Fibroblast of the aortic adventitia (primary cell): ENCODE measurements around the gene ATF5. TPM values are rescaled to one million over a fixed set of nuclear protein-coding genes. Genes with fewer than 3 reads are reported as not detected.

Experiments
- DNase-seq: peaks from one replicate; pipeline ENCODE4 v3.0.0-alpha.2; 2010; ENCODE audit warnings: low read depth
- H3K4me3 ChIP-seq: 2 replicates; pipeline ENCODE4 v1.5.1; 2011; ENCODE audit warnings: low read depth, mild to moderate bottlenecking, control low read depth, low read length, moderate library complexity
- total RNA-seq: library from RNA; depleted of rRNA; stranded (reverse); fragments of >200 nt; gene quantifications from 2 replicates; pipeline ENCODE4 v1.2.3, GENCODE V29; 2012; ENCODE audit warnings: low replicate concordance
- TF ChIP-seq, protein P1 (sequence below): IDR thresholded peaks from 2 replicates; pipeline ENCODE4 v1.5.1; 2011; ENCODE audit warnings: mild to moderate bottlenecking, low read length, control low read depth, inconsistent platforms; ENCODE audit not compliant: insufficient read depth

ATF5 gene
- total RNA-seq, 1 donor = 81.5 TPM

- no peak overlapping the region for H3K4me3 ChIP-seq
- TF ChIP-seq, protein P1, sequence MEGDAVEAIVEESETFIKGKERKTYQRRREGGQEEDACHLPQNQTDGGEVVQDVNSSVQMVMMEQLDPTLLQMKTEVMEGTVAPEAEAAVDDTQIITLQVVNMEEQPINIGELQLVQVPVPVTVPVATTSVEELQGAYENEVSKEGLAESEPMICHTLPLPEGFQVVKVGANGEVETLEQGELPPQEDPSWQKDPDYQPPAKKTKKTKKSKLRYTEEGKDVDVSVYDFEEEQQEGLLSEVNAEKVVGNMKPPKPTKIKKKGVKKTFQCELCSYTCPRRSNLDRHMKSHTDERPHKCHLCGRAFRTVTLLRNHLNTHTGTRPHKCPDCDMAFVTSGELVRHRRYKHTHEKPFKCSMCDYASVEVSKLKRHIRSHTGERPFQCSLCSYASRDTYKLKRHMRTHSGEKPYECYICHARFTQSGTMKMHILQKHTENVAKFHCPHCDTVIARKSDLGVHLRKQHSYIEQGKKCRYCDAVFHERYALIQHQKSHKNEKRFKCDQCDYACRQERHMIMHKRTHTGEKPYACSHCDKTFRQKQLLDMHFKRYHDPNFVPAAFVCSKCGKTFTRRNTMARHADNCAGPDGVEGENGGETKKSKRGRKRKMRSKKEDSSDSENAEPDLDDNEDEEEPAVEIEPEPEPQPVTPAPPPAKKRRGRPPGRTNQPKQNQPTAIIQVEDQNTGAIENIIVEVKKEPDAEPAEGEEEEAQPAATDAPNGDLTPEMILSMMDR = no peak
- DNase-seq = no peak
Observed at GRCh38 chr19:49978324-49978723, 49.3 kb downstream of the ATF5 start.

GRCh38 chr19:49981603-49982593 lies 52.9 kb downstream of the ATF5 start:
- H3K4me3 ChIP-seq = no peak overlapping the region
- TF ChIP-seq, protein P1 = no peak
- DNase-seq = no peak

Other genes starting within 250 kb of the ATF5 start
- 0.33 and 0.63 TPM in 2 replicates for gene ADM5, start 239.6 kb upstream of the ATF5 start, total RNA-seq
- gene CPT1C, start 238.1 kb upstream of the ATF5 start, total RNA-seq = 23.4 and 39.4 TPM in 2 replicates
- gene TSKS, start 165.9 kb upstream of the ATF5 start, total RNA-seq = 0.57 and 1.4 TPM in 2 replicates
- 85.6 and 115 TPM in 2 replicates for gene AP2A1, start 162.2 kb upstream of the ATF5 start, total RNA-seq
- 23.5 and 27.5 TPM in 2 replicates for gene FUZ, start 115.9 kb upstream of the ATF5 start, total RNA-seq
- 19.4 and 21.7 TPM in 2 replicates for gene MED25, start 110.9 kb upstream of the ATF5 start, total RNA-seq
- gene PTOV1, start 78.0 kb upstream of the ATF5 start, total RNA-seq = 46.2 and 51.2 TPM in 2 replicates
- gene PNKP, start 61.6 kb upstream of the ATF5 start, total RNA-seq = 42.3 and 58.3 TPM in 2 replicates
- gene AKT1S1, start 51.9 kb upstream of the ATF5 start, total RNA-seq = 14.4 and 20.6 TPM in 2 replicates
- 16.3 and 17.1 TPM in 2 replicates for gene TBC1D17, start 51.5 kb upstream of the ATF5 start, total RNA-seq
- 1.1 TPM in 1 of 2 replicates, not detected in the other for gene IL4I1, start 32.3 kb upstream of the ATF5 start, total RNA-seq
- gene NUP62, start 299 bp downstream of the ATF5 start, total RNA-seq = 11.3 and 35.4 TPM in 2 replicates
- not detected in 2 replicates for gene SIGLEC11, start 32.0 kb downstream of the ATF5 start, total RNA-seq
- 17.3 and 30.6 TPM in 2 replicates for gene VRK3, start 96.2 kb downstream of the ATF5 start, total RNA-seq
- gene ZNF473, start 96.8 kb downstream of the ATF5 start, total RNA-seq = 11.0 and 14.1 TPM in 2 replicates
- not detected in 2 replicates for gene IZUMO2, start 234.1 kb downstream of the ATF5 start, total RNA-seq